Umbilical cord (tissue), 2 donors: ENCODE results near the gene USP19. TPM values are rescaled to one million over a fixed set of nuclear protein-coding genes. Genes with fewer than 3 reads are reported as not detected.

ENCODE experiments used
- DNase-seq: peaks from one replicate; pipeline ENCODE4 v3.0.0-alpha.2; 2015; ENCODE audit warnings: low spot score
- total RNA-seq: library from RNA; depleted of rRNA; stranded (reverse); fragments of >200 nt; gene quantifications from one replicate; pipeline ENCODE4 v1.2.3, GENCODE V29; 2014; ENCODE audit warnings: low replicate concordance; ENCODE audit not compliant: insufficient read depth

USP19 gene, protein sequence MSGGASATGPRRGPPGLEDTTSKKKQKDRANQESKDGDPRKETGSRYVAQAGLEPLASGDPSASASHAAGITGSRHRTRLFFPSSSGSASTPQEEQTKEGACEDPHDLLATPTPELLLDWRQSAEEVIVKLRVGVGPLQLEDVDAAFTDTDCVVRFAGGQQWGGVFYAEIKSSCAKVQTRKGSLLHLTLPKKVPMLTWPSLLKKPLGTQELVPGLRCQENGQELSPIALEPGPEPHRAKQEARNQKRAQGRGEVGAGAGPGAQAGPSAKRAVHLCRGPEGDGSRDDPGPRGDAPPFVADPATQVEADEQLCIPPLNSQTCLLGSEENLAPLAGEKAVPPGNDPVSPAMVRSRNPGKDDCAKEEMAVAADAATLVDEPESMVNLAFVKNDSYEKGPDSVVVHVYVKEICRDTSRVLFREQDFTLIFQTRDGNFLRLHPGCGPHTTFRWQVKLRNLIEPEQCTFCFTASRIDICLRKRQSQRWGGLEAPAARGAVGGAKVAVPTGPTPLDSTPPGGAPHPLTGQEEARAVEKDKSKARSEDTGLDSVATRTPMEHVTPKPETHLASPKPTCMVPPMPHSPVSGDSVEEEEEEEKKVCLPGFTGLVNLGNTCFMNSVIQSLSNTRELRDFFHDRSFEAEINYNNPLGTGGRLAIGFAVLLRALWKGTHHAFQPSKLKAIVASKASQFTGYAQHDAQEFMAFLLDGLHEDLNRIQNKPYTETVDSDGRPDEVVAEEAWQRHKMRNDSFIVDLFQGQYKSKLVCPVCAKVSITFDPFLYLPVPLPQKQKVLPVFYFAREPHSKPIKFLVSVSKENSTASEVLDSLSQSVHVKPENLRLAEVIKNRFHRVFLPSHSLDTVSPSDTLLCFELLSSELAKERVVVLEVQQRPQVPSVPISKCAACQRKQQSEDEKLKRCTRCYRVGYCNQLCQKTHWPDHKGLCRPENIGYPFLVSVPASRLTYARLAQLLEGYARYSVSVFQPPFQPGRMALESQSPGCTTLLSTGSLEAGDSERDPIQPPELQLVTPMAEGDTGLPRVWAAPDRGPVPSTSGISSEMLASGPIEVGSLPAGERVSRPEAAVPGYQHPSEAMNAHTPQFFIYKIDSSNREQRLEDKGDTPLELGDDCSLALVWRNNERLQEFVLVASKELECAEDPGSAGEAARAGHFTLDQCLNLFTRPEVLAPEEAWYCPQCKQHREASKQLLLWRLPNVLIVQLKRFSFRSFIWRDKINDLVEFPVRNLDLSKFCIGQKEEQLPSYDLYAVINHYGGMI (N-terminal part only)
- total RNA-seq: 48.9 TPM

DNA sequence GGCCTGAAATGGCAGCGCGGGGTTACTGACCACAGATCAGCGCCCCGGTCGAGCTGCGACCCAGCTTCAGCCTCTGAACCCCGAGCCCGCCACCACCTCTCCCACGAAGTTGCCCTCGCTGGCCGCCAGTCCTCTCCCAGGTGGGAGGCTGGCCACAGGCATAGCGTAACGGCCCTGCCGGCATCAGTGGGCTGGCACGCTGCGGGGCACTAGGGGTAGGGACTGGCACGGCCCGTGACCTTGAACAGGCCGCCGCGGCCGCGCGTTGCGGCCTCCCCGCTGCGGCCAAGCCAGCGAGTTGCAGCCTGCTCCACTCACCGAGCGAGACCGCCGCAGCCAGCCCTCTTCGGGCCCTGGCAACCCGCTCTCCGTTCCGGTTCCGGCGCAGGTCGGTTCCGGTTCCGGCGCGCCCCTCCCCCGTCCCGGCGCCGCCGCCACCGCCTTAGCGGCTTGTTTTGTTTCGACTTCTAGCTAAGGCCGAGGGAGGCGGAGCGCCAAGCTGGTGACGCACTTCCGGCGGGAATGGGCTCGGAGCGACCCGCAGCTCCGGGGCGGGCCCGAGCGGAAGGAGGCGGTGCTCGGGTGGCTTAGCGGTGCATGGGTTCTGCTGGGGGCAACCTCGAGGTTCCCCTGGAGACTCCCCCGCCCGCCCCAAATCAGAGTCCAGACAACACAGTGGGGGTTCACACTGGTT, at the start of gene USP19:
TSS of gene USP19 (minus strand) at position 386 of the 694 bp plus-strand sequence. CDS start 1,678 bp downstream, outside the sequence.
- DNase-seq: peak; percentile 93

DNA sequence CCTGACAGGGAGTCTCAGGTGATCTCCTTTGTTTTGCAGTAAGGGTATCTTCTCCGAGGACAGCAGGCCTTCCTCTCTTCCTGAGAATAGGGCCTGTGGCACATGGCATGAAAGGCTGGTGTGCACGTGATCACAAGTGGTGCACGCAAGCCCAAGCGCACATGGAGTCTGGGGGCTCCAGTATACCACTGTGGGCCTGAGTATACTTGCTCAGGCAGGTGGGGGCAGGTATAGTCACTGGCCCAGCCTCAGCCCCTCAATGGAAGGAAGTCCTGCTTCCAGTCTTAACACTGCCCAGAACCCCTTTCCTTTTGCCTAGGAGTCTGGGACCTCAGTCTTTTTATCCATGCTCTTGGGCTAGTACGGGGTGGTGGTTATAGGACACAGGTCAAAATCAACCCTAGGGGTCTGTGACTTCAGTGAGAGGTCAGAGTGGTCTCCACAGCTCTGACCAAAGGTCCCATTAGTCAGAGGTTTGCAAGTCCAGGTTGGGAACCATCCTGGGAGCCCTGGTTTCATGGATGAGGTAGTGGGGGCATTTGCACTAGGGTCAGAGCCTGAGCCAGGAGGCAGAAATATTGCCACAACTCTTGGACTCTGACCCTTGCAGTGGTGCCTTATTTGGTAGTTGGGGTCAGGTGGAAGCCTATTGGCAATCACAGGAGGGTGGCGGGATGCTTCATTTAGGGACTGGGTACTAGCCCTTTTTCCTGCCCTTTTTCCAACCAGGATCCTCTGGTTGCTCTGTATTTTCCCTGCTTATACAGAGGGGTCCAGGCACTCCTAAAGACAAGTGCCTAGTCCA, 46.3 kb upstream of the USP19 start:
- DNase-seq: no peak

DNA sequence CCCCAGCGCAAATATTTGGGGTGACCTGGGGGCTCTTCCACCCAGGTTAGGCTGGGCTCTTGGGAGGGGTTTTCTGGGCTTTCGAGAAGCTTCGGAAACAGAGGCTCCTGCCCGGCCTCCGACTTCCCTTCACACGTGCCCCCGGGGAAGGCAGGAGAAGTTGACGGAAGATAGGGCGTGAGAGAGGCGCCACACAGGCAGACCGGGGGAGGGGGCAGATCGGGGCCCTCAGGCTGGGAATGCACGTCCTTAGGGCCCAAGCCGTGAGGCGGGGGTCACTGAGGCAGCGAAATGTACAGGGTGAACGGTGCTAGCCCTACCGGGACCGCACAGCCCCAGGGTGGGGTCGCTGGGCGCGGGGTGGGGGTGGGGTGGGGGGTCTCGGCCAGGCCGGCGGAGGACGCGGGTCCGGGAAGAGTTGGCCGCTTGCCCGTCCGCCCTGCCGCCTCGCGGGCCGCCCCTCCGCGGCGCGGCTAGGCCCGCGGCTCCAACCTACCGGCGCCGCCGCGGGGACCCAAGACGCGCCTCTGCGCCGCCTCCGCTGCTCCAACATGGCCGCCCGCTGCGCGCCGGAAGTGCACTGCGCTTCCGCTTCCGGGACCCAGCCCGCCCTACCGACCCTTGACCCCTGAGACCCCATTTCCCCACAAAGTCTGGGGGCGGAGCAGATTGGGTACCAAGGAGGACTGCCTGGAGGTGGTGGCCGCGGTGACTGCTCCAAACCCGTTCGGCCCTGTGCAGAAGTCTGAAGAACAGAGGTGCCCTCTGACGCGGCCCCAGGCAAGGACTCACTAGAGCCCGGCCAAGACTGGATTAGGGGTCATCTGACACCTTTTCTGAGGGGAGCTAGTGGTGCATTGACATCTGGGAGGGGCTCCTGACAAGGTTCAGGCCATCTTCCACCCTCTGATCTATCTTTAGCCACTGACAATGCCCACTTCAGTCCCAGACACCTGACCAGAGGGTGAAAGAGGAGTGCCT, 45.4 kb upstream of the USP19 start, which contains the start of gene CCDC71:
TSS of gene CCDC71 (minus strand) at position 561 of the 981 bp plus-strand sequence. CDS start 2,123 bp downstream, outside the sequence.
- DNase-seq: peak; percentile 76

DNA sequence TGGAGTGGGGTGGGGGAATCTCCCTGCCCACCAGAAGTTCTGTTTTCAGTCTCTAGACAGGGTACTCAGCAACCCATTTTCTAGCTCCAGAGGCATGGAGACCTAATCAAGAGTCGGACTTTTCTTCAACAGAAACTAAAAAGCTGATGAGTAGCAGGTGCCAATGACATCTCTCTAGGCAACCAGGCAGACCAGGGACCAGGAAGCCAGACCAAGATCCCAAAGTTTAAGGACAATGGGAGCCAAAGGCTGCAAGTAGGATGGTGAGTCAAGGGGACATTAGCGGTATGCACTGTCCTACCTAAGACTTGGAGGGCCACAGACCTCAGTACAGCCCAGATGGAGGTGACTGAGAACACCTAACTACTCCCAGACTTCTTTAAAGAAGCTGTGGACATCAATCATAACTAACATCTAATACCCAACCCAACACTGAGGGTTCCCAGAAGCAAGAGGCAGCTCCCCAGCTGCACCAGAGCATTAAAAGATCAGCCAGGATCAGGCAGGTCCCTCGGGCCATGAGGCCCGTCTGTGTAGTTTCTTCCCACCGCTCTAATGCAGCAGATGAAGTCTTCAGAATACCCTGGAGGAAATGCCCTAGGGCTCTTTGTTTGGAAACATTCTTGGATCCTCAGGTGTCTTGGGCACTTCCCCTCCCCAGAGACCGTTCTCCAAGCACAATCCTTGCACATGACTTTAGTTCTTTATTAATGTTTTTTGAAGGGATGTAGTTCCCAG, 44.5 kb upstream of the USP19 start:
- no peak for DNase-seq

DNA sequence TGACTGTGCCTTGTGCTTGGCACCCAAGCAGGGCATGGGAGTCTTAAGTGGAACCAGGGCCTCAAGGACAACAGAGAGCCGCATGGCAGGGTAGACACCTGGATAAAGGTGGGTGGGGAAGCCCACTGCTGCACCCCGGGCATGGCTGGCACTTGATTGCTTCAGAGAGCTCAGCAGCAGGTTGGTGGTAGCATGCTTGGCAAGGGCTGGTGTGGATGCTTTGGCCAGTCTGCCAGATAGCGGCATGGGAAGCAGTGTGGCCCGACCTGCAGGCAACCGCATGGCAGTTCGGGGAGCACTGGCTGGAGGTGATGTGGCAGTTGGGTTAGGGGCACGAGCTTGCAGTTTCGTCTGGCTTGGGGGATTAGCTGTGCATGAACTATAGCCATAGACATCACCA, 43.0 kb upstream of the USP19 start:
- DNase-seq: no peak

DNA sequence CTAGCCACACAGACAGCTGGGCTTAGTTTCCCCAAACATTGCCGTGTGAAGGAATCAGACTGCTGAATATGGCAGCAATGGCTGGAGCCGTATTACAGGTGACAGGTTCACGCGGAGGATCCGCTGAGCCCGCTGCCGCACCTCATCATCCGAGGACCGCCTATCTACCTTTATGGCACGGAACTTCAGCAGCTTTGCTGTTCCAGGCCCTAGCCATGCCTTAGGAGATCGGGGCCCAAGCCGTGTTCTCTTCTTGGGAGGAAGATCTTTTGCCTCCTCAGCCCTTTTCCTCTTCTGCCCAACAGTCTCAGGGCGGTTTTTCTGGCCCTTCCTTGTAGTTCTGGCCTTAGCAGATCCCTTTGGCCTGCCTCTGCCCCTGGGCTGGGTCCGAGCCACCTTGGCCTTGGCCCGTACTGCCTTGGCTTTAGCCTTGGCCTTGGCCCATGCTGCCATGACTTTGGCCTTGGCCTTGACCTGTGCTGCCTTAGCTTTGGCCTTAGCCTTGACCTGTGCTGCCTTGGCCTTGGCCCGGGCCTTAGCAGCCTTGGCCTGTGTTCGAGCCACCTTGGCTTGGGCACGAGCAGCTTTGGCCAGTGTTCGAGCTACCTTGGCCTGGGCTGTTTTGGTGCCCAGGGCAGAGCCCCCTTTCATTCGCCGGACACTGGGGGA, 42.3 kb upstream of the USP19 start:
- DNase-seq: no peak

DNA sequence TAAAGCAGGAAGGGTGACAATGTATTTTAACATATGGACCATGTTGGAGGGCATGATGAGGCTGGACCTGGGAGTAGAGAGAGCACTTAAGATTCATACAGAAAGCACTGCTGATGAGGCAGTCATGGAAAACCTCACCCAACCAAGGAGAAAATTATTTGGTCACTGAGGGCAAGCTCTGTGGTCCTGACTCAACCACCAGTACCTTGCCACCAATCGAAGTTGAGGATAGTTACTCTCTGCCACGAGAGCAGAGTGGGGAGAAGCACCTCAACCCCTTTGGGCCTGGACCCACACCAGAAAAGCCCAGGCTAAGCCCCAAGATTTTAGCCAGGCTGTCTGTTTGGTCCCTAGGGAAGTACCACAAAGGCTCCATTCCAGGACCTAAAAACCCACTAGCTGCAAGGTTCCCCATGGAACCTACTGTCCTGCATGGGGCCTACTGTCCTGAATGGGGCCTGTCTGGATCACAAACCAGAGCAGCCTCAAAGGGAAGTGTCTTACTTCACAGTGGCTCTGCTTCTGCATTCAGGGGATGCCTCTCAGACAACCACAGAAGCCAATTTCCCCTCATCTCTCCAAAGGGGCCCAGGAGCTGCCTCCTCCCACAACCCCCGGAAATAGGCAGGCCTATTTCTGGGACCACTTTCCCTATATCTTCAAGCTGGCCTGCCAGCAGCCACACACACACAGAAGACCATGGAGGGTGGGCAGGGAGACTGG, 41.3 kb upstream of the USP19 start:
- DNase-seq: no peak

DNA sequence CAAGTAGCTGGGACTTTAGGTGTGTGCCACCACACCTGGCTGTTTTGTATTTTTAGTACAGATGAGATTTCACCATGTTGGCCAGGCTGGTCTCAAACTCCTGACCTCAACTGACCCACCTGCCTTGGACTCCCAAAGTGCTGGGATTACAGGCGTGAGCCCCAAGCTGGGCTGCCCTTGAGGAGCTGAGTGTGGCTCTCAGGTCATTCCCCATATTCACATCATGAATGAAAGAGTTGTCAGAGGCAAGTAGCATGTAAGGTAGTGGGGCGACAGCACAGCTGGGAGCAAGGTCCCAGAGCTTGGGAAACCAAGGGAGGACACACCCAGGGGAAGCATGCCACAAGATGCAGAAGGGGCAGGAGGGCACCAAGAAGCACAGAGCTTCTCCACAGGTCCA, 40.6 kb upstream of the USP19 start:
- DNase-seq: no peak

DNA sequence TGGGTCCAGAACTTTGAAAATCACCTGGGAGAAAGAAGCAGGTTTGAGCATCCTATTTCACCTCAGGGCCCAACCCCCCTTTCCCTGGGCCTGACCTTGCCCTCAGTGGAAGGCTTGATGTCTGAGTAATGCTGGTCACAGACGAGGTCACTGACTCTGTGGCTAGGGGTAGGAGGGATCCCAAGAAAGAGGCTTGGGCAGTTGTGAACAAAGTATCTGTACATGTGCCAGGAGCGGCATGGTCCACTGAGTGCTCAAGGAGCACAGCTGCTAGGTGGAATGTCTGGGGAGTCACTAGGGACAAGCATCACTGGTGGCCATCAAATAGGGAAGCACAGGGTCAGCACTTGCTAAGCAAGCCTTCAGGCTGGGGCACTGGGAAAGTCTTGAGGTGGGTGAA, 38.2 kb upstream of the USP19 start:
- no peak for DNase-seq

DNA sequence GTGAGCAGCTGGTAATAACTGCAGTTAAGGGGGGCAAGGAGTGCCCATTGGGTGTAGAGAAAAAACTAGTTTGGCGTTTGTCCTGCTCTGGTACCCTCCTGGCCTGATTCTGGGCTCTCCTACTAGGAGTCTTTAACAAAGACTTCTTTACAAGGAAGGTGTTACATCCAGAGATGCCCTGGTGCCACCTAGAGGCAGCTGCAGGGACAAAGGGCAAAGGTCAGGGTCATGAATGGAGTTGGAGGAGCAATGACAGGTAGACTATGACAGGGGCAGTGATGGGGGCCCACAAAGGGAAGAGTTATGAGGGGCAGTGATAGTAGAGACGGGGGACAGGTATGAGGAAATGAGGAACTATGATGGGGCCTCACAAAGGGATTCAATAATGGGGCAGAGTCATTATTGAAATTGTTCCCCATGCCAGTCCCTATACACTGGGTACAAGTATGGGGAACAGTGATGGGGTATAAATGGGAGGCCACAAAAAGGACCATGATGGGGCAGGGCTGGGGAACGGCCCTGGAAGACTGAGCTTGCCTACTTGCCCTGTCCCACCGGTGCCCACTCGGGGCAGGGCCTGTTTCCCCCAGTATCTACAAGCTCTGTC, 37.6 kb upstream of the USP19 start:
- DNase-seq: no peak

DNA sequence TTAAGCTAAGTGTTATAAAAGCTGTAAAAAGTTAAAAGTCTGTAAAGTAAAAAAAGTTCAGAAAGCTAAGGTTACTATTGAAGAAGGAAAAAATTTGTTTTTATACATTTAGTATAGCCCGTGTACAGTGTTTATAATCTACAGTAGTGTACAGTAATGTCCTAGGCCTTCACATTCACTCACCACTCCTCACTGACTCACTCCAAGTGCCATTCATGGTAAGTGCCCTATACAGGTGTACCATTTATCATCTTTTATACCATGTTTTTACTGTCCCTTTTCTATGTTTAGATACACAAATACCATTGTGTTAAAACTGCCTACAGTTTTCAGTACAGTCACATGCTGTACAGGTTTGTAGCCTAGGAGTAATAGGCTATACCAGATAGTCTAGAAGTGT, 36.7 kb upstream of the USP19 start:
- no peak for DNase-seq

DNA sequence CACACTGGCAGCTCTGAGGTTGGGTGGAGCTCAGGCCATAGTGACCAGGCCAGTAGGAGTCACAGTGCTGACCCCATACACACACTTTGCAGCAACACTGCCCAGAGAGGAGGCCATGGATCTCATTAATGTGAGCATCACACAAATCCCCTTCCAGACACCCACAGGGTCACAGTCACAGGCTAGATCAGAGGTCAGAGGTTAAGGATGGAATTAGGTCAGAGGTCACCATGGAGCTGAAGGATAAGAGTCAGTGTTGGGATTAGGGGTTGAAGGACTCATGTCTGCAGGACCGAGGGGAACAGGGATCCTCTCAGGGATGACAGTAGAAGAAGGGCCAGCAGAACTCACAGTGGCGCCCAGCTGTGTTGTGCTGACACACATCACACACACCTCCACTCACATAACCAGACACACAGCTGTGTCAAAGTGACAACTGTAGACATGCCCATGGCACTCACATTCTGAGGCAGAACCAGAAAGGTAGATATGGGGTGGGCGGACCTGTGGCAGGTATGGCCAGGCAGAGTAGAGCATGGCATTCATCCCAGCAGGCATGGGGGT, 32.8 kb upstream of the USP19 start:
- DNase-seq: no peak

DNA sequence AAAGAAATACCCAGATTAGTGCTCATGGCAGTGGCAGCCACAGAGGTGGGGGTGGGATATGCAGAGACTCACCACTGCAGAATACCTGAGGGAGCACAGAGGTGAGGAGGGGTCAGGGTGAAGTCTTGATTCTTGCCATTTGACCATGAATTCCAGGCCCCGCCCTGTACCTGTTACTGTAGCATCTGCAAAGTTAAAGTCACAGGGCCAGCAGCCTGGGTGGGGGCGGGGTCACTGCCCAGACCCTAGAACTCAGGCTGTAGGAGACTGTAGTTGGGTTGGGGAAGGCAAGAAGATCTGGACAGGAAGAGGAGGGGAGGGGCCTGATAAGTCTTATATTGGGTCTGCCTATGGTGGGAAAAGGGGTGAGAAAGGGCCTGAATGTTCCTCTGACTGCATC, 31.0 kb upstream of the USP19 start:
- no peak for DNase-seq

DNA sequence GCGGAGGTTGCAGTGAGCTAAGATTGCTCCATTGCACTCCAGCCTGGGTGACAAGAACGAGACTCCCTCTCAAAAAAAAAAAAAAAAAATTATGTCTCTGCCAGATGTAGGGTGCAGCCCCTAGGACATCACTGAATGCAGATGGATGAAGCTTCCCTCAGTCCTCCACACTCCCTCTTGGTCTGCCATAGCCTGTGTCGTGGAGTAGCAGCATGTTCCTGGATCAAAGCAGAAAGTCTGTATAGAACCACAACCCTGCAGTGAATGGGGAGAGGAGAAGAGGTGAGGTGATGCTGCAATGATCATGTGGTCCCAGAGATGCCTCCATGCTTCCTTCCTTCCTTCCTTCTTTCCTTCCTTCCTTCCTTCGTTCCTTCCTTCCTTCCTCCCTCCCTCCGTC, 27.5 kb upstream of the USP19 start:
- DNase-seq: no peak

DNA sequence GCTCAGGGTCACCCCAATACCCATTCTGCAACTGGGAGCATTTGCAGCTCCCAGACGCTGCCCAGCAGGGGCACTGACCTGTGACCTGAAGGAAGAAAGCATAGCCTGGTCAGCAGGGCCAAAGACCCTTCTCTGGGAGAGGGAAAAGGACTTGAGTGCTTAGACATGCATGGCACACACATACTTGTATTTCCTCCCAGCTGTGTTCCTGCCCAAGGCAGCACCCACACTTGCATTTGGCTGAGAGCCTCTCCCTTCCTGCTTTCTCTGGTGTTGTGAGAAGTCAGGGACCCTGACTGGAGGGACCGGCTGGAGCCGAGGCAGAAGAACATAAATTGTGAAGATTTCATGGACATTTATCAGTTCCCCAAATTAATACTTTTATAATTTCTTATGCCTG, 19.5 kb upstream of the USP19 start:
- no peak for DNase-seq

DNA sequence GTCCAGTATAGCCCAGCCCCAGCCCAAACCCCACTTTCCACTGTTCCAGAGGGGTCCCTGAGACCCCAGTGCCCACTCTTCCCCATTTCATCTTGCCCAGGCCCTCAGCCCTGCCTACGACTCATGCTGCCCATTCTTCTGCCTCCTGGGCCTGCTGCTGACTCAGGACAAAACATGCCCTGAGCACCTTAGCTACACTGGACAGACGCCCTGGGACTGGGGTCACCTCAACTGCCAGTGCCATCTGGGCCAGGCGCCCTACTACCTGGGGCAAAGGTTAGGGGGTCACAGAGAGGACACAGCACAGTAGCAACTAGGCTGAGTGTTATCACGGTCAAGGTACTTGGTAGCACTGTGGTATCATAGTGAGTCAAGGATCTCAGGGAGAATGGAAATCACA, 14.9 kb upstream of the USP19 start:
- DNase-seq: no peak
